GM21723 (cell line): Measurements from ENCODE around the gene ODAM.
"Not testable (repeated sequence)": the region's sequence is repeated elsewhere in the genome, so short reads cannot be mapped to it uniquely, and the experiment has no call there.

Experiments
- ATAC-seq: cut with Tn5 transposase; IDR thresholded peaks from one replicate; pipeline ENCODE4 v1.9.1; 2021; ENCODE audit warnings: mild to moderate bottlenecking, moderate library complexity; ENCODE audit not compliant: unreplicated experiment

Gene ODAM, protein sequence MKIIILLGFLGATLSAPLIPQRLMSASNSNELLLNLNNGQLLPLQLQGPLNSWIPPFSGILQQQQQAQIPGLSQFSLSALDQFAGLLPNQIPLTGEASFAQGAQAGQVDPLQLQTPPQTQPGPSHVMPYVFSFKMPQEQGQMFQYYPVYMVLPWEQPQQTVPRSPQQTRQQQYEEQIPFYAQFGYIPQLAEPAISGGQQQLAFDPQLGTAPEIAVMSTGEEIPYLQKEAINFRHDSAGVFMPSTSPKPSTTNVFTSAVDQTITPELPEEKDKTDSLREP

DNA sequence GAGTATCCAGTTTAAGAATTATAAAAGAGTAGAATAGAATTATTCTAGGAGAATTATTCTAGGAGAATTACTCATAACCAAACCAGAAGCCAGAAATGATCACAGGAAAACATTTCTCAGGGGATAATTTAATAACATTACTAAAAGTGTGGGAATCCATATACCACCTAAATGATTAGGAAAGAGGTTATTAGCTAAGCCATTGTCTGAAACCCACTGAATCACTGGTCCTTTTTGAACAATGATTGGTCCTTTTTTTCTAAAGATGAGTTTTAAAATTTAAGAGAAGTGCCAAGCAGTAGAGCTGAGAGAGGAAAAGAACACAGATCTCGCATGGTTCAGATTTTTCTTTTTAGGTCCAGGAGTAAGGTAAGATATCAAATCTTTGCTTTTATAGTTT, at the start of gene ODAM:
ODAM (plus strand) TSS at position 301 of the 400 bp plus-strand sequence. CDS start 819 bp downstream, outside the sequence.
- ATAC-seq, result no peak

DNA sequence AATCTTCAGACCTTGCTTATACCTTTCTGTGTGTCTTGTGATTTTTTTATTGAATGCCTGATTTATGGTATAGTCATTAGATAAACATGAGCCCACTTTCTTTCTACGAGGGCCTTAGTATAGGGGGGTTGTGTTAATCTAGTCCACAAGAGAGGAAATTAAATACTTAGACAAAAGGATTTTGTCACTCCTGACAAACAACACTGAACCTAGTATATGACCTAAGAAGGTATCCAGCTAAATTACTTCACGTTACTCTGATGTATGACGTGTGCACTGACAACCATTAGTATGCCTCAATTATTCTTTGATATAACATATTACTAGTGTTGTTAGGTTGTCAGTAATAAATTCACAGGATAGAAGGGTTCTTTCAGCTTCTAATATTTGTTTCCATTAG, 44.3 kb upstream of the ODAM start:
- ATAC-seq, result no peak

GRCh38 chr4:70152088-70152487, 43.4 kb upstream of the ODAM start:
- ATAC-seq, result no peak

GRCh38 chr4:70153937-70154336, 41.6 kb upstream of the ODAM start, which contains the start of gene PRR27:
PRR27 (plus strand) TSS chr4:70154237; CDS start chr4:70154376, 139 bp downstream.
- no peak for ATAC-seq

GRCh38 chr4:70158576-70158975, 36.9 kb upstream of the ODAM start:
- ATAC-seq, result no peak

DNA sequence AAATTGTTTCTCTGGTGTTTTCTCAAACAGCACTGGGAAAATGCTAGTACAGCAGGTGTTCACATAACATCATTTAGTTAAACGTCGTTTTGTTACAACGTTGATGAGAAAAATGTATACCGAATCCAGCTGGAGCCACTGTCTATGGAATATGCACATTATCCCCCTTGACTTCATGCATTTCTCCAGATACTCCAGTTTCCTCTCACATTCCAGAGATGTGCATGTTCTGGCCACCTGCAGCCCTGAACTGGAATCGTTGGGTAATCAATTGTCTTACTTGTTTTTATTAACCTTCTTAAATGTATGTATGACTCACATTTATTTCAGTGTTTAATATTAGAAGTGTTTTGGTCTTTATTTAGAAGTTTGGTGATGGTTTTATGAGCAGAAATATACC, 18.4 kb upstream of the ODAM start:
- no peak for ATAC-seq

- no peak for ATAC-seq
Observed at GRCh38 chr4:70178075-70178660, 17.4 kb upstream of the ODAM start.

- no peak for ATAC-seq
Observed at GRCh38 chr4:70179811-70180210, 15.7 kb upstream of the ODAM start.

DNA sequence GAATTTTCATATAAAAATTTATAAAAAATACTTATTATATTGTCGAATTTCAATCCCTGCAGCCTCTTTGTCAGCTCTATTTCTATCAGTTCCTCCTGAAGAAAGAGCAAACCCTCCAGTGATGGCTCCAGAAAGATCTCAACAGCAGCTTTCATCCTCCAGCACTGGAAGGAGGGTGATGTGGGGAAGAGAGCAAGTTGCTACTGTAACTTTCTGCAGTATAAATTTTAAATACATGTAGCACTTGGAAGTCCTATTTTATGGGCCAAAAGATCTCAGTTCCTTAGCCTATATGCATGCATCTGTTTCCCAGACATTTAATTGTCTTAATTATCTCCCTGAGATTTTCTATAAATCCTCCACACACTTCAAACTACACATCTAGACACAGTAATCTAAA, 13.7 kb upstream of the ODAM start:
- no peak for ATAC-seq

DNA sequence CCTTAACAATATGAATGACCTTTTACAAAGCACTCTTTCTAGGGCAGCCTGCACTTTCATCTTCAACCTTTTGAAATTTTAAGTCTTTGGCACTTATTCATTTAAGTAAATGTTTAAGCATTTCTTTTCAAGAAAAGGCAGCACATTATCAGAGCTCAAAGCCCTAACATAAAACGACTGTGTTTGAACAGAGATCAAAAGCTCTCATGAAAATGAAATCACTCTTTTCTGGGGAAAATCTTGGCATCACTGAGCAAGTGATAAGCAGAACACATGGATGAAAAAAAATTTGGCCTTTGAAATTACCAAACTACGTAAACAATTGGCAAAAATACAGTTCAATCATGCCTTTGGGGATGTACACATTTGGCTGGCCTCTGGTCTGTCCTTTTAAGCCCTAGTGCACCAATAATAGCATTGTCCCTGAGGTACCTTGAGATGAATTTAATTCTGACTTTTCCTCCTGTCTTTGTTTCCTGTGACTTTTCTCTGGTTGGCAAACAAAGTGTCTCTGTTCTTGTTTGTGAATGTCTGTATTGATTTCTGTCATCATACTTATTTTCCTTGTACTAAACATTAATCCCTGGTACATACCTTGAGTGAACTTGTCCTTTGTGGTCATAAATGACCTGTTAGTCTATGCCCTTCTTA, 12.9 kb upstream of the ODAM start:
- ATAC-seq, result no peak

GRCh38 chr4:70183168-70183939, 12.2 kb upstream of the ODAM start:
- peak; percentile 80 for ATAC-seq

GRCh38 chr4:70183940-70184246, 11.6 kb upstream of the ODAM start:
- ATAC-seq, result no peak

GRCh38 chr4:70187216-70187615, 8.3 kb upstream of the ODAM start:
- ATAC-seq, result no peak

GRCh38 chr4:70190579-70190978, 4.9 kb upstream of the ODAM start:
- no peak for ATAC-seq

GRCh38 chr4:70191647-70192046, 3.9 kb upstream of the ODAM start:
- no peak for ATAC-seq

GRCh38 chr4:70192895-70193294, 2.6 kb upstream of the ODAM start:
- ATAC-seq, result no peak

DNA sequence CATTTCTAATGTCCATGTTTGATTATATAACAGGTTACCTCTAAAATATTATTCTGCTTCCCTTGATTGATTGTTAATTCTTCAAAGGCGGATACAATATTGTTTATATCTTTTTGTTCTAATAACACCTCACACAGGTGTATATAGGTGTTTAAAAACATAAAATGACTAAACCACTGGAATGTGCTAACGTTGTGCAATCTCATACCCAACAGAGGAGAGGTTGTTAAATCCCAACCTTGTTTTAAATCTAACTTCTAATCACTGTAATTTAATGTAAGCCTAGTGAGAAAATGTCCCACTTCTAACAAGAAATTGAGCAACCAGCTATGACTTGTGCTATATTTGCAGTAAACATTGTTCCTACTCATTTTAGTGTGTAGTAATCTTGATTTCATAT, 1.3 kb downstream of the ODAM start:
- ATAC-seq, result no peak

GRCh38 chr4:70197842-70198241, 2.3 kb downstream of the ODAM start:
- no peak for ATAC-seq

- ATAC-seq, result no peak
Observed at GRCh38 chr4:70203601-70204000, 8.1 kb downstream of the ODAM start.

DNA sequence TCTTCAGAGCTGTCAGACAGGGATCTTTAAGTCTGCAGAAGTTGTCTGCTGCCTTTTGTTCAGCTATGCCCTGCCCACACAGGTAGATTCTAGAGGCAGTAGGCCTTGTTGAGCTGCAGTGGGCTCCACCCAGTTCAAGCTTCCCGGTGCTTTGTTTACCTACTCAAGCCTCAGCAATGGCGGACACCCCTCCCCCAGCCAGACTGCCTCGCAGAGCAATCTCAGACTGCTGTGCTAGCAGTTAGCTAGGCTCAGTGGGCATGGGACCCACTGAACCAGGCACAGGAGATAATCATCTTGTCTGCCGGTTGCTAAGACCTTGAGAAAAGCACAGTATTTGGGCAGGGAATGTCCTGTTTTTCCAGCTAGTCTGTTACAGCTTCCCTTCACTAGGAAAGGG, 17.2 kb downstream of the ODAM start:
- not testable (repeated sequence) for ATAC-seq

DNA sequence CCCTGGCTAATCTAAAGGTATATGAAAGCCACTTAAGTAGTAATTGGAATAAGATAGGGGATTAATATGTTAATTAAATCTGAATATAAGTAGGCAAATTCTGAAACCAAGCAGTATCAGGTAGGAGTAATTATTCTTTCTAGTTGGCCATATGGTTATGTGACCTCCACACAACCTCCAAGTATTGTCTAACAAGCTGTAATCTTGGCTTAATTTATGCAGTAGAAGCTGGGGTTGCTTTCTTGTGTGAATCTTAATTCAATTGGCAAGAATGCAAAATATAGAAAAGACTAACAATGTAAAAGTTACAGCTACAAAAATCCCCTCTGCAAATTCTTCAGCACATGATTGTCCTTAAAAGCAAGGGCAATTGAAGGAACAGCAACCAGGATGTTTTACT, 20.6 kb downstream of the ODAM start:
- not testable (repeated sequence) for ATAC-seq

- ATAC-seq, result not testable (repeated sequence)
Observed at GRCh38 chr4:70216550-70216949, 21.0 kb downstream of the ODAM start.
